T-cell (primary cell): ENCODE measurements around the gene SLC45A1. TPM values are rescaled to one million over a fixed set of nuclear protein-coding genes. Genes with fewer than 3 reads are reported as not detected.
A peak's percentile ranks its signal among the peaks of the same experiment; 100 is the strongest.

Experiments used
- ATAC-seq, 4 experiments: fragments of 200-7000 bp in 3 of 4; fragments of 150-1000 bp in 1 of 4; cut with Tn5 transposase; replicated peaks in 1 of 4; 1 replicate in 3 of 4; 2 replicates in 1 of 4; pipeline ENCODE4 v1.10.0; 2021; ENCODE audit warnings: moderate library complexity in 3 of 4, mild to moderate bottlenecking in 2 of 4, moderate number of reproducible peaks in 1 of 4
- CTCF ChIA-PET, 2 donors: fragments of 300-600 bp; sonication (Branson Sonifier 250); formaldehyde crosslinking; loops; one replicate each; lab custom pipeline; 2022; ENCODE audit warnings: antibody characterized with exemption in 2 of 2; lab: Charles Lee
- POLR2A ChIA-PET, 2 donors: fragments of 300-600 bp; sonication (Branson Sonifier 250); formaldehyde crosslinking; loops; one replicate each; lab custom pipeline; 2022; ENCODE audit warnings: antibody characterized with exemption in 2 of 2; lab: Charles Lee
- DNase-seq, 35 experiments: peaks; one replicate each; pipeline versions ENCODE4 v3.0.0 to v3.0.0-alpha.2; 2013 to 2023
- H3K27ac ChIP-seq: one replicate; pipeline ENCODE4 v1.5.1; 2013; ENCODE audit warnings: low read length
- H3K27me3 ChIP-seq, 2 experiments: replicated peaks in 1 of 2; 1 replicate in 1 of 2; 2 replicates in 1 of 2; pipeline versions ENCODE4 v1.6.1 to v1.7.0; 2013; ENCODE audit warnings: low read length in 1 of 2, mixed read lengths in 1 of 2; ENCODE audit not compliant: control insufficient read depth in 2 of 2, insufficient read depth in 2 of 2; ENCODE audit errors: extremely low read depth in 1 of 2
- H3K36me3 ChIP-seq, 2 donors: 1 replicate in 1 of 2; 2 replicates in 1 of 2; pipeline versions ENCODE4 v1.6.1 to v1.7.0; 2013; ENCODE audit warnings: low read length in 1 of 2; ENCODE audit not compliant: control insufficient read depth in 2 of 2, insufficient read depth in 1 of 2; ENCODE audit errors: extremely low read depth in 1 of 2
- H3K4me1 ChIP-seq, 2 experiments: 1 replicate in 1 of 2; 2 replicates in 1 of 2; pipeline versions ENCODE4 v1.6.1 to v1.7.0; 2013; ENCODE audit warnings: low read length in 2 of 2, mixed read lengths in 1 of 2; ENCODE audit not compliant: insufficient read depth in 2 of 2, control insufficient read depth in 1 of 2; ENCODE audit errors: extremely low read depth in 1 of 2
- H3K4me3 ChIP-seq, 2 donors: 1 replicate in 1 of 2; 2 replicates in 1 of 2; pipeline versions ENCODE4 v1.5.1 to v1.7.0; 2013; ENCODE audit warnings: mild to moderate bottlenecking in 2 of 2, low read length in 1 of 2, moderate library complexity in 1 of 2; ENCODE audit not compliant: control insufficient read depth in 1 of 2; ENCODE audit errors: extremely low read depth in 1 of 2
- H3K9me3 ChIP-seq: 2 replicates; pipeline ENCODE4 v1.7.0; 2013
- H3K27ac Mint-ChIP-seq, 2 donors: one replicate each; pipeline ENCODE4 v1.8.0; 2020 to 2021; ENCODE audit warnings: mild to moderate bottlenecking in 2 of 2, mixed read lengths in 2 of 2
- H3K27me3 Mint-ChIP-seq, 2 donors: one replicate each; pipeline ENCODE4 v1.8.0; 2021 to 2022; ENCODE audit warnings: mixed read lengths in 2 of 2
- H3K36me3 Mint-ChIP-seq: one replicate; pipeline ENCODE4 v1.8.0; 2021; ENCODE audit warnings: mixed read lengths
- H3K4me1 Mint-ChIP-seq, 3 donors: one replicate each; pipeline ENCODE4 v1.8.0; 2020 to 2022; ENCODE audit warnings: mixed read lengths in 3 of 3, mild to moderate bottlenecking in 1 of 3
- H3K4me3 Mint-ChIP-seq, 3 donors: one replicate each; pipeline ENCODE4 v1.8.0; 2020 to 2022; ENCODE audit warnings: mild to moderate bottlenecking in 3 of 3, mixed read lengths in 3 of 3, moderate library complexity in 3 of 3
- H3K9me3 Mint-ChIP-seq, 3 donors: one replicate each; pipeline ENCODE4 v1.8.0; 2020 to 2022; ENCODE audit warnings: mixed read lengths in 3 of 3
- WGBS: methylation state at CpG from one replicate; pipeline ENCODE4 v1.1.5; 2013; ENCODE audit warnings: missing lambda C conversion rate; ENCODE audit not compliant: insufficient coverage; 5-methylcytosine and 5-hydroxymethylcytosine counted together
- total RNA-seq, 35 experiments: library from RNA in 6 of 35; stranded (reverse) in 6 of 35; fragments of 120-200 nt in 1 of 35; gene quantifications; one replicate each; pipeline versions ENCODE4 v1.2.1 to v1.2.4 and lab custom pipeline; 2013 to 2026

The SLC45A1 gene
- total RNA-seq, 5 donors from 2014 or later (not counting 1 experiment from before 2014, with no cell fraction given), result 0.58 to 1.4 (median 1.2) TPM

DNA sequence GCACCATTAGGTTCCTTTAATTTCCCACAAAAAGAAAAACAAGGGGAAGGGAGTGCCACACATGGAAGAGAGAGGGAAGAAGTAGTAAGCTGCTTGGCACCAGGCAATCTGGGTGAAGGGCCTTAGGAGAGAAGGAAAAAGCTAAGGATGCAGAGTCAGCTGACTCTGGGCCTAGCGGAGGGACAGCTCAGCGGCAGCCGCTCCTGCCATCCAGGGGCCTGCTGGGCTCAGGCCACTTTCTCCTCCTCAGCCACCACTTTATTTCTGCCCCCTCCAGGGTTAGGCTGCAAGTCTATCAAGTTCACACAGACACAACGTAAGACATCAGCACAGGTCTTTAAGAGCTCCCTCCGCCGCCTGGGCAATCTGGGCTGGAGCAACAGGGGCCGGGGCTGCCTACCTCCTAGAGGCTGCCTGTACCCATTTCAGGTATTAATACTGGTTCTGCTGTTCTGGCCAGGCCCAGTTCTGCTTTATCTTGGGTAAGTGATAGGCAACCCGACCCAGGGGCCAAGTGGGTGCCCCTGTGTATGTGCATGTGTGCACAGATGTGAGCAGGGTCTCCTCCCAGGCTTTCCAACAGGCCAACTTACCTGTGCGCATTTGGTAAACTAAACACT is 53.6 kb downstream of the SLC45A1 start:
- Histone ChIP-seq H3K9me3 (no peaks in the 10 kb centered on the region), H3K27ac (no peak overlapping the region), H3K4me3 (no peak overlapping the region), H3K27me3 (no peaks in the 10 kb centered on the region), H3K4me1 (peaks cover 0 to 19% of the 10 kb centered on the region in 2 experiments), H3K36me3 (peaks cover 8 to 36% of the 10 kb centered on the region in 2 donors)
- WGBS, result 94% methylated on average over 4 of the region's 9 CpGs
- Mint-ChIP-seq H3K4me3 (no peak overlapping the region), H3K4me1 (peaks cover 68 to 81% (median 69%) of the 10 kb centered on the region in 3 donors), H3K36me3 (peaks cover 8% of the 10 kb centered on the region), H3K27ac (peak overlapping the region in 1 of 2 donors; percentile 25), H3K9me3 (no peaks in the 10 kb centered on the region), H3K27me3 (no peaks in the 10 kb centered on the region)
- CTCF ChIA-PET, result no interaction called here
- POLR2A ChIA-PET, result no interaction called here
- no peak for DNase-seq
- no peak for ATAC-seq

DNA sequence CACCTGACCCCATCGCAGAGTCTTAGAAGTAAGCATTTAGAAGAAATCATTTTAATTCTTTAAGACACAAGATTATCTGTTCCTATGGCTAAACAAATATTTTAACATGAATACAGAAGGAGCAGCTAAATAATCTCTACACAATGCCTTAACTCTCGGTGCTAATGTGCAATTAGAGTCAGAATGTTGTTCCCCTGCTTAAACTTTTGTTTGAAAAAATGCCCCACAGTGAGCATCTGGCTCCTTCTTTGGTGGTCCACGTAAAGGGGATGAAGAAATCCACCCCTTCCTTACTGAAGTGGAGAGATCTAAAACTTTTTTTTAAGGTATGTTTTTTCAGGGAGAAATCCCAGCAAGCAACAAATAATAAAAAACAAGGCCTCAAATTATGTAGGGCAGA is 55.2 kb downstream of the SLC45A1 start:
- H3K27me3 Mint-ChIP-seq, result no peaks in the 10 kb centered on the region
- POLR2A ChIA-PET, result no interaction called here
- Histone ChIP-seq H3K4me1 (peaks cover 0 to 21% of the 10 kb centered on the region in 2 experiments), H3K27me3 (no peaks in the 10 kb centered on the region), H3K36me3 (peaks cover 8 to 26% of the 10 kb centered on the region in 2 donors), H3K4me3 (no peak overlapping the region), H3K9me3 (no peaks in the 10 kb centered on the region), H3K27ac (no peak overlapping the region)
- peaks cover 12% of the 10 kb centered on the region for H3K36me3 Mint-ChIP-seq
- CTCF ChIA-PET, result no interaction called here
- no peak for DNase-seq
- no peak overlapping the region for H3K4me3 Mint-ChIP-seq
- WGBS, result 100% methylated on average over 1 of the region's 3 CpGs
- H3K27ac Mint-ChIP-seq, result no peak overlapping the region
- H3K9me3 Mint-ChIP-seq, result no peaks in the 10 kb centered on the region
- peaks cover 66 to 81% (median 68%) of the 10 kb centered on the region in 3 donors for H3K4me1 Mint-ChIP-seq
- ATAC-seq, result no peak

DNA sequence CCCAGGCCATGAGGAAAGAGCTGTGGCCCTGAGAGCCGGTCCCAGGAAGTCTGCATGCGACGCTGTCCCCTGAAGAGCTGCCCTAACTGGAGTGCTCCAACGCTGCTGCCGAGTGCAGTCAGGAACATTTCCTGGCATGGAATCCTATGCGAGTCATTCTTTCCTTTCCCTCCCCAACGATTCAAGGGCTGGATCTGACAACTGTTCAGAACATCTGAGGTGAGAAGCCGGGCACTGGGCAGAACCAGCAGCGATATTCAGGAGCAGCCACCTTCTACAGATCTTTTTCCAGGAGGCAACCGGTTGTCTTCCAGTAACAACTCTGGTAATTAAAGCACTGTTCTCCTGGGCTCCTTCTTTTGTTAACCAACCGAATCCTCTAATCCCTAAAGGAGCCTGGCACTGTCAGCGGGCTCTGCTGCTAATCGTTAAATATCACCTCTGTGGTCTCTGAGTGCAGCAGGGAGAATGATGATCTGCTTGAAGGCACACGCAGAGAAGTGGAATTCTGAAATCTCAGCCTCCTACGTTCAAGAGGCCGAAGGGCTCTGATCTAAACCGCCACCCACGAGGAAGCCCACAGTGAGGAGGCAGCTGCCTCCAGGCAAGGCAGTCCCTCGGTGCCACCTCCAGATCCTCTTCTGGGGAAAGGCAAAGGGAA is 55.8 kb downstream of the SLC45A1 start:
- Mint-ChIP-seq H3K4me3 (no peak overlapping the region), H3K27me3 (no peaks in the 10 kb centered on the region), H3K36me3 (peaks cover 12% of the 10 kb centered on the region), H3K4me1 (peaks cover 71 to 84% (median 74%) of the 10 kb centered on the region in 3 donors), H3K9me3 (no peaks in the 10 kb centered on the region), H3K27ac (peak overlapping the region in 1 of 2 donors; percentile 80)
- no peak for DNase-seq
- H3K36me3 ChIP-seq, result peaks cover 8 to 26% of the 10 kb centered on the region in 2 donors
- ChIA-PET CTCF (no interaction called here), POLR2A (no interaction called here)
- no peak for ATAC-seq
- H3K27me3 ChIP-seq, result no peaks in the 10 kb centered on the region
- no peaks in the 10 kb centered on the region for H3K9me3 ChIP-seq
- H3K4me1 ChIP-seq, result peaks cover 4 to 26% of the 10 kb centered on the region in 2 experiments
- 69% methylated on average over 17 of the region's 19 CpGs for WGBS
- H3K4me3 ChIP-seq, result no peak overlapping the region
- no peak overlapping the region for H3K27ac ChIP-seq

DNA sequence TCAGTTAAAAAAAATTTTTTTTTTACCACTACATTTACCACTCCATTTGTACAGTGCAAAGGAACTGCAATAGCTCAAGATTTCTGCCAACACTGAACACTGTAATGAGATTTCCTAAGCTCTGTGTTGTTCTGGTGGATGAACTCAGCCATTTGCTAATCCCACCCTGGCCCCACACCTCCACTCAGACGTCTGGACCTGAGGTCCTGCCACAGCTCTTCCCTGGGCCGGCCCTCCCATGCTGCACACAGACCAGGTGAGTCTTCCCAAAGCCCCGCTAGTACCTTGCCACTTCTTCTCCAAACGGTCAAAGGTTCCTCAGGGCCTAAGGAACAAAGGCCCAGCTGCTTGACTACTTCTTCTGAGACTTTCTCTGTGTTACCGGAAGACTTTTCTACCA is 56.4 kb downstream of the SLC45A1 start:
- Mint-ChIP-seq H3K27ac (peak overlapping the region; percentile 19 to 24), H3K4me3 (no peak overlapping the region), H3K4me1 (peaks cover 72 to 84% (median 80%) of the 10 kb centered on the region in 3 donors), H3K36me3 (peaks cover 15% of the 10 kb centered on the region), H3K9me3 (no peaks in the 10 kb centered on the region), H3K27me3 (no peaks in the 10 kb centered on the region)
- Histone ChIP-seq H3K27ac (no peak overlapping the region), H3K27me3 (no peaks in the 10 kb centered on the region), H3K4me1 (peaks cover 11 to 33% of the 10 kb centered on the region in 2 experiments), H3K9me3 (no peaks in the 10 kb centered on the region), H3K36me3 (peaks cover 8 to 29% of the 10 kb centered on the region in 2 donors), H3K4me3 (no peak overlapping the region)
- ATAC-seq (no peak), DNase-seq (no peak)
- ChIA-PET CTCF (no interaction called here), POLR2A (no interaction called here)
- WGBS, result 76% methylated on average over 5 of the region's 5 CpGs

DNA sequence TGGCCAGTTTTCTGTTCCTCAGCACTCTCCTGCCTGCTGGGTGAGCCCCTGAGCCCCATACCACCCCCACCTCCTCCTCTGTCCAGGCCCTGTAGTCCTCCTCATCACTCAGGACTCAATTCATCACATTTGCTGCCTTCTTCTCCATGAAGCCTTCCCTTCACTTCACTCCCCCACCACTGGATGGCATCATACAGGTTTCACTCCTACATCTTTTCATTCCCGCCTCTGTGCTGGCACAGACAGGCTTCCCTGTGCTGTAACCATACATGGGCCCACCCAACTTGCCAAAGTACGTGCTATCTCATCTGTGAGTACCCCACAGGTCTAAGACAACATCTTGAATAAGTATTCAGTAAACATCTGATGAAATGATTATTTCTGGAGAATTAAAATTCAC is 56.9 kb downstream of the SLC45A1 start:
- H3K27ac ChIP-seq, result no peak overlapping the region
- no peak overlapping the region for H3K4me3 ChIP-seq
- 75% methylated on average over 1 of the region's 2 CpGs for WGBS
- H3K36me3 ChIP-seq, result peaks cover 8 to 29% of the 10 kb centered on the region in 2 donors
- Mint-ChIP-seq H3K4me3 (no peak overlapping the region), H3K4me1 (peaks cover 71 to 86% (median 82%) of the 10 kb centered on the region in 3 donors), H3K27ac (peak overlapping the region in 1 of 2 donors; percentile 29), H3K27me3 (no peaks in the 10 kb centered on the region), H3K36me3 (peaks cover 15% of the 10 kb centered on the region), H3K9me3 (no peaks in the 10 kb centered on the region)
- H3K9me3 ChIP-seq, result no peaks in the 10 kb centered on the region
- POLR2A ChIA-PET, result no interaction called here
- peak in 3 of 35 experiments; percentile 19 to 49 (median 24) for DNase-seq
- no peaks in the 10 kb centered on the region for H3K27me3 ChIP-seq
- ATAC-seq, result peak in 1 of 4 experiments; percentile 32
- CTCF ChIA-PET, result no interaction called here
- peaks cover 13 to 37% of the 10 kb centered on the region in 2 experiments for H3K4me1 ChIP-seq

DNA sequence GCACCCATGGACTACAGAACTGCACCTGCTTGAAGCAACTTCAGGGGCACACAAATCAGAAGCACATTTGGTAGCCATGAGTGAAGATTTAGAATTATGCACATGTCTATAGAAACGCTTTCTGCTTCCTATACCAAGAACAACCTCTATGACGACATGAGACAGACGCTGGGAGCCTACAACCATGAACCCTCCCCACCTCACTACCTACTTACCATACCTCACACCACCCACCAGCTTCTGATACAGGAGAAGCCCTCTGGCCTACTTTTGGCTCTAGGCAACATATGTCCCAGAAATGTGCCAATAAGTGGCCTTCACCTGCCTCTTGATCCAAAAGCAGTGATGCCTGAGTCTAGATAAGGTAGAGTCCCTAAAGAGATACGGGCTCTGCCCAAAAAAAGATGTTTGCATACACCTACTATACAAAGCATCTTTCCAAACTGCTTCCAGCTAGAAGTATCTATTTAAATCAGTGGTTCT is 58.5 kb downstream of the SLC45A1 start:
- CTCF ChIA-PET, result interaction anchor here in 1 of 2 donors (0.6 kb wide), 1 partner anchor 310 kb away, joined by 3 read pairs; no protein-coding TSS in a partner anchor
- H3K9me3 ChIP-seq, result no peaks in the 10 kb centered on the region
- H3K4me1 Mint-ChIP-seq, result peaks cover 68 to 85% (median 84%) of the 10 kb centered on the region in 3 donors
- peak overlapping the region; percentile 23 to 64 for H3K27ac Mint-ChIP-seq
- POLR2A ChIA-PET, result no interaction called here
- no peaks in the 10 kb centered on the region for H3K9me3 Mint-ChIP-seq
- no peak overlapping the region for H3K27ac ChIP-seq
- 88% methylated on average over 3 of the region's 4 CpGs for WGBS
- no peak overlapping the region for H3K4me3 Mint-ChIP-seq
- ATAC-seq (no peak), DNase-seq (no peak)
- no peaks in the 10 kb centered on the region for H3K27me3 ChIP-seq
- H3K36me3 Mint-ChIP-seq, result peaks cover 19% of the 10 kb centered on the region
- no peaks in the 10 kb centered on the region for H3K27me3 Mint-ChIP-seq
- H3K36me3 ChIP-seq, result peaks cover 12 to 29% of the 10 kb centered on the region in 2 donors
- no peak overlapping the region for H3K4me3 ChIP-seq
- H3K4me1 ChIP-seq, result peaks cover 13 to 50% of the 10 kb centered on the region in 2 experiments
